Endothelial cell of umbilical vein (primary cell): ENCODE measurements around the gene MAPT. TPM values are rescaled to one million over a fixed set of nuclear protein-coding genes. Genes with fewer than 3 reads are reported as not detected.

Experiments used
- BruUV-seq: library from RNA; stranded (reverse); fragments of 400-500 nt; replicated peaks from 2 replicates; lab custom pipeline; 2021; lab: Mats Ljungman, UMichigan
- CTCF ChIA-PET: fragments of 300-600, 350-600 bp; sonication (Branson Sonifier 250); formaldehyde crosslinking; loops from one replicate; lab custom pipeline; 2021; ENCODE audit warnings: antibody characterized with exemption, inconsistent platforms; lab: Charles Lee
- POLR2A ChIA-PET: fragments of 300-600, 350-600 bp; sonication (Branson Sonifier 250); formaldehyde crosslinking; loops from one replicate; lab custom pipeline; 2021; ENCODE audit warnings: antibody characterized with exemption, inconsistent platforms; lab: Charles Lee
- DNase-seq: peaks from one replicate; pipeline ENCODE4 v3.0.0-alpha.2; 2011; ENCODE audit warnings: low read depth, low spot score
- FAIRE-seq: peaks from 2 replicates; lab custom pipeline; 2011; peaks lifted over from hg19 to GRCh38; lab: Jason Lieb, UNC
- H2AFZ ChIP-seq: 2 replicates; pipeline ENCODE4 v1.6.0; 2012; ENCODE audit warnings: low read depth, low read length, control low read depth, inconsistent platforms
- H3K27ac ChIP-seq: 2 replicates; pipeline ENCODE4 v1.5.1; 2011; ENCODE audit warnings: low read depth, mild to moderate bottlenecking, control low read depth, low read length, moderate library complexity; ENCODE audit not compliant: insufficient read depth
- H3K27me3 ChIP-seq, 2 experiments: 2 replicates each; pipeline versions ENCODE4 v1.6.0 to v1.6.1; 2011; ENCODE audit warnings: low read length in 2 of 2, mixed read lengths in 1 of 2; ENCODE audit not compliant: control insufficient read depth in 2 of 2, insufficient read depth in 2 of 2
- H3K36me3 ChIP-seq, 2 experiments: 2 replicates in 1 of 2; 3 replicates in 1 of 2; pipeline ENCODE4 v1.5.1; 2011; ENCODE audit warnings: low read length in 2 of 2, mild to moderate bottlenecking in 1 of 2, moderate library complexity in 1 of 2; ENCODE audit not compliant: control insufficient read depth in 2 of 2, insufficient read depth in 2 of 2; ENCODE audit errors: extremely low read depth in 1 of 2
- H3K4me1 ChIP-seq: 3 replicates; pipeline ENCODE4 v1.5.1; 2011; ENCODE audit warnings: mild to moderate bottlenecking, low read length; ENCODE audit not compliant: control insufficient read depth, insufficient read depth; ENCODE audit errors: extremely low read depth
- H3K4me2 ChIP-seq: 2 replicates; pipeline ENCODE4 v1.6.1; 2011; ENCODE audit warnings: low read length, control low read depth, mixed read lengths; ENCODE audit not compliant: insufficient read depth
- H3K4me3 ChIP-seq, 3 experiments: fragments of 200-600 bp in 1 of 3; sonication (generic), shearing (Covaris generic) in 1 of 3; replicated peaks in 1 of 3; 2 replicates each; pipeline ENCODE4 v1.5.1; 2011 to 2016; ENCODE audit warnings: control low read depth in 3 of 3, low read length in 3 of 3, mild to moderate bottlenecking in 2 of 3, inconsistent platforms in 1 of 3, low read depth in 1 of 3, moderate library complexity in 1 of 3; ENCODE audit not compliant: insufficient read depth in 1 of 3
- H3K79me2 ChIP-seq: 2 replicates; pipeline ENCODE4 v1.6.0; 2012; ENCODE audit warnings: low read length, inconsistent platforms; ENCODE audit not compliant: control insufficient read depth, insufficient read depth
- H3K9ac ChIP-seq: replicated peaks from 2 replicates; pipeline ENCODE3; 2011; ENCODE audit warnings: low read length, control low read depth; ENCODE audit not compliant: insufficient read depth; ENCODE audit errors: extremely low read depth
- H3K9me1 ChIP-seq: replicated peaks from 3 replicates; pipeline ENCODE4 v1.6.0; 2011; ENCODE audit warnings: mild to moderate bottlenecking, low read length; ENCODE audit not compliant: control insufficient read depth, insufficient read depth; ENCODE audit errors: extremely low read depth
- H3K9me3 ChIP-seq: replicated peaks from 2 replicates; pipeline ENCODE4 v1.5.1; 2012; ENCODE audit warnings: low read length, inconsistent platforms; ENCODE audit not compliant: control insufficient read depth, insufficient read depth
- H4K20me1 ChIP-seq: replicated peaks from 2 replicates; pipeline ENCODE3; 2011; ENCODE audit warnings: mild to moderate bottlenecking, low read length; ENCODE audit not compliant: control insufficient read depth, insufficient read depth; ENCODE audit errors: extremely low read depth
- EZH2 ChIP-seq: IDR thresholded peaks from 2 replicates; pipeline ENCODE4 v1.6.1; 2012; ENCODE audit warnings: borderline replicate concordance, low read depth, mild to moderate bottlenecking, moderate library complexity, low read length, inconsistent platforms; ENCODE audit not compliant: severe bottlenecking
- FOS ChIP-seq: IDR thresholded peaks from 2 replicates; pipeline ENCODE4 v1.6.1; 2011; ENCODE audit warnings: mild to moderate bottlenecking, low read length, moderate library complexity, borderline replicate concordance; ENCODE audit not compliant: insufficient read depth
- GATA2 ChIP-seq: IDR thresholded peaks from 2 replicates; pipeline ENCODE4 v1.7.0; 2011; ENCODE audit warnings: low read depth, mild to moderate bottlenecking, moderate library complexity, mixed read lengths, low read length; ENCODE audit not compliant: insufficient read length, insufficient read depth
- JUN ChIP-seq: IDR thresholded peaks from 2 replicates; pipeline ENCODE4 v1.6.1; 2011; ENCODE audit warnings: borderline replicate concordance, low read depth; ENCODE audit not compliant: insufficient read length, insufficient read depth
- MYC ChIP-seq: IDR thresholded peaks from one replicate; pipeline ENCODE4 v1.6.1; 2011; ENCODE audit warnings: mild to moderate bottlenecking, low read depth, low read length
- POLR2A ChIP-seq: IDR thresholded peaks from 2 replicates; pipeline ENCODE4 v1.6.1; 2012; ENCODE audit warnings: low read depth, mild to moderate bottlenecking, control low read depth, low read length
- POLR2AphosphoS5 ChIP-seq: IDR thresholded peaks from 2 replicates; pipeline ENCODE4 v1.6.1; 2012; ENCODE audit warnings: low read depth, mild to moderate bottlenecking, control low read depth, low read length, moderate library complexity; ENCODE audit not compliant: insufficient read depth
- dilution Hi-C: fragments of 300-500 bp; cut with MboI; formaldehyde crosslinking; loops from one replicate; pipeline ENCODE4 v1.15.0; 2019; ENCODE audit warnings: low sequenced_read_pairs; ENCODE audit not compliant: extremely low pct_ligation_motif_present
- intact Hi-C: fragments of 100-400 bp; cut with micrococcal nuclease; formaldehyde crosslinking; loops from one replicate; pipeline ENCODE4 v1.10.0; 2022
- polyA plus RNA-seq, 4 experiments: library from polyadenylated mRNA; depleted of rRNA in 3 of 4; stranded (reverse) in 3 of 4; unstranded in 1 of 4; fragments of >200 nt; gene quantifications; 2 replicates each; pipeline versions ENCODE4 v1.2.1 to v1.2.3, GENCODE V29; 2011 to 2012; ENCODE audit warnings: missing spikeins in 1 of 4
- total RNA-seq: library from RNA; stranded (reverse); gene quantifications from 2 replicates; pipeline ENCODE4 v1.2.3, GENCODE V29; 2021
- TF ChIP-seq, protein P1 (sequence below), 2 donors: IDR thresholded peaks; 1 replicate in 1 of 2; 2 replicates in 1 of 2; pipeline ENCODE4 v1.5.1; 2011; ENCODE audit warnings: low read length in 2 of 2, mild to moderate bottlenecking in 2 of 2, moderate library complexity in 2 of 2, control low read depth in 1 of 2, inconsistent platforms in 1 of 2, low read depth in 1 of 2; ENCODE audit not compliant: insufficient read depth in 1 of 2; ENCODE audit errors: extremely low read depth in 1 of 2
- TF ChIP-seq, protein P2 (sequence below): IDR thresholded peaks from 2 replicates; pipeline ENCODE4 v1.6.1; 2011; ENCODE audit not compliant: insufficient read depth, insufficient read length

Gene MAPT
- total and polyA plus RNA-seq, 2 donors (not counting 3 experiments of a cell fraction or from before 2014, with no cell fraction given), result 0.04 to 0.51 TPM

DNA sequence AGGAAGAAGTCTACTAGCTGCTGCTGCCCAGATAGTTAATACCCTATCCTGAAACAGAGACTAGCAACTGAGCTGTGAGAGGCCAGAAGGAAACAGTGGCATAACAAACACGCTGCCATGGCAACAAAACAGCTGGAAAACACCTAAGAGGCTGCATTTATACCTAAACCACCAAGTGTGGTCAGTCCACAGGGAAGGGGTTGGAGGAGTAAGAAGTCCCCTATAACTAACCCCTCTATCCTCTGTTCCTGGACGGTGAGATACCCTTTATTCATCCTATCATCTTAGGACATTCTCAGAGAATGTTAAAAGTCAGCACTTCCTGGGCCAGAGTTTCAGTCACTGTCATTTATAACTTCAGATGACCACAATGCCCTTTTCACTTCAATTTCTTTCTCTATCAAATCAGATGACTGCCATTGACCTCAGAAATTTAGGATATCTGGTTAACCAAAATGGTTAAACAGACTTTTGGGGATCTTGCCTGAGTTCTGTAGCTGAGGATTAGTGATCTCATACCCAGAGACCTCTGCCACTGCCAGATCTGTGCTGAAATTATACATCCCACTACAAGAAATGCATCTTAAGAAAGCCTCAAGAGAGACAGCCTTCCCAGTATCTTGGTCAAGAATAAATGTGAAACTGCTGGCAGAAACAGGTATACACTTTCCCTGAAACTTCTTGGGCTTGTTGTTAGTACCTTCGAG lies 140.9 kb downstream of the MAPT start:
- Histone ChIP-seq H3K27me3 (no peaks in the 10 kb centered on the region), H3K9me3 (no peaks in the 10 kb centered on the region), H3K9ac (no peak overlapping the region), H3K4me3 (no peak overlapping the region), H3K9me1 (no peaks in the 10 kb centered on the region), H3K27ac (no peak overlapping the region), H3K4me2 (no peak overlapping the region), H3K79me2 (no peaks in the 10 kb centered on the region), H3K36me3 (peaks cover 36 to 55% of the 10 kb centered on the region in 2 experiments), H4K20me1 (no peaks in the 10 kb centered on the region), H3K4me1 (no peaks in the 10 kb centered on the region), H2AFZ (no peak overlapping the region)
- ChIA-PET CTCF (interaction anchor here (0.5 to 2.4 kb wide), 4 partner anchors 9 to 158 kb away, joined by 3 to 15 read pairs (median 4); partner anchors contain the start of gene KANSL1), POLR2A (interaction anchor here (0.7 kb wide), 1 partner anchor 804 kb away, joined by 4 read pairs; no protein-coding TSS in a partner anchor)
- dilution Hi-C loops (no loop called here), intact Hi-C loops (no loop called here)
- FAIRE-seq (no peak), DNase-seq (no peak)
- TF ChIP-seq, protein P1, sequence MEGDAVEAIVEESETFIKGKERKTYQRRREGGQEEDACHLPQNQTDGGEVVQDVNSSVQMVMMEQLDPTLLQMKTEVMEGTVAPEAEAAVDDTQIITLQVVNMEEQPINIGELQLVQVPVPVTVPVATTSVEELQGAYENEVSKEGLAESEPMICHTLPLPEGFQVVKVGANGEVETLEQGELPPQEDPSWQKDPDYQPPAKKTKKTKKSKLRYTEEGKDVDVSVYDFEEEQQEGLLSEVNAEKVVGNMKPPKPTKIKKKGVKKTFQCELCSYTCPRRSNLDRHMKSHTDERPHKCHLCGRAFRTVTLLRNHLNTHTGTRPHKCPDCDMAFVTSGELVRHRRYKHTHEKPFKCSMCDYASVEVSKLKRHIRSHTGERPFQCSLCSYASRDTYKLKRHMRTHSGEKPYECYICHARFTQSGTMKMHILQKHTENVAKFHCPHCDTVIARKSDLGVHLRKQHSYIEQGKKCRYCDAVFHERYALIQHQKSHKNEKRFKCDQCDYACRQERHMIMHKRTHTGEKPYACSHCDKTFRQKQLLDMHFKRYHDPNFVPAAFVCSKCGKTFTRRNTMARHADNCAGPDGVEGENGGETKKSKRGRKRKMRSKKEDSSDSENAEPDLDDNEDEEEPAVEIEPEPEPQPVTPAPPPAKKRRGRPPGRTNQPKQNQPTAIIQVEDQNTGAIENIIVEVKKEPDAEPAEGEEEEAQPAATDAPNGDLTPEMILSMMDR (IDR thresholded peaks at IDR 0.05; ENCODE audit: extremely low read depth in 1 of 2, insufficient read depth in 1 of 2, low read depth in 1 of 2, low read length in 2 of 2), result no peak
- no peak for TF ChIP-seq FOS
- TF ChIP-seq POLR2AphosphoS5, result no peak
- TF ChIP-seq, protein P2, sequence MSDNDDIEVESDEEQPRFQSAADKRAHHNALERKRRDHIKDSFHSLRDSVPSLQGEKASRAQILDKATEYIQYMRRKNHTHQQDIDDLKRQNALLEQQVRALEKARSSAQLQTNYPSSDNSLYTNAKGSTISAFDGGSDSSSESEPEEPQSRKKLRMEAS, result no peak
- no peak for TF ChIP-seq GATA2
- TF ChIP-seq MYC, result no peak
- TF ChIP-seq JUN, result no peak
- TF ChIP-seq EZH2, result no peak
- no peak for TF ChIP-seq POLR2A
- no TSS peak for BruUV-seq
